Calu3 (cell line): ENCODE measurements around the gene ORAI3. TPM values are rescaled to one million over a fixed set of nuclear protein-coding genes. Genes with fewer than 3 reads are reported as not detected.

Experiments
- BruUV-seq: library from RNA; stranded (reverse); fragments of 400-500 nt; replicated peaks from 2 replicates; lab custom pipeline; 2021; lab: Mats Ljungman, UMichigan
- CTCF ChIA-PET: fragments of 300-600 bp; sonication (Branson Sonifier 250); formaldehyde crosslinking; loops from one replicate; lab custom pipeline; 2022; ENCODE audit warnings: antibody characterized with exemption; lab: Charles Lee
- DNase-seq: peaks from one replicate; pipeline ENCODE4 v3.0.0; 2022
- H3K27ac Mint-ChIP-seq: one replicate; pipeline ENCODE4 v1.8.0; 2022; ENCODE audit warnings: mixed read lengths; ENCODE audit not compliant: unreplicated experiment
- H3K27me3 Mint-ChIP-seq: one replicate; pipeline ENCODE4 v1.8.0; 2022; ENCODE audit warnings: mixed read lengths; ENCODE audit not compliant: unreplicated experiment
- H3K36me3 Mint-ChIP-seq: one replicate; pipeline ENCODE4 v1.8.0; 2022; ENCODE audit warnings: mild to moderate bottlenecking, moderate library complexity, mixed read lengths; ENCODE audit not compliant: insufficient read depth, unreplicated experiment
- H3K4me1 Mint-ChIP-seq: one replicate; pipeline ENCODE4 v1.8.0; 2022; ENCODE audit warnings: mild to moderate bottlenecking, low read depth, mixed read lengths; ENCODE audit not compliant: unreplicated experiment
- H3K4me3 Mint-ChIP-seq: one replicate; pipeline ENCODE4 v1.8.0; 2022; ENCODE audit warnings: mild to moderate bottlenecking, low read depth, moderate library complexity, mixed read lengths; ENCODE audit not compliant: unreplicated experiment
- H3K9me3 Mint-ChIP-seq: one replicate; pipeline ENCODE4 v1.8.0; 2022; ENCODE audit warnings: low read depth, mixed read lengths; ENCODE audit not compliant: unreplicated experiment
- intact Hi-C: fragments of 100-400 bp; cut with micrococcal nuclease; formaldehyde crosslinking; loops from one replicate; pipeline ENCODE4 v1.10.0; 2022; ENCODE audit not compliant: unreplicated experiment
- total RNA-seq: library from RNA; stranded (reverse); gene quantifications from 2 replicates; pipeline ENCODE4 v1.2.3, GENCODE V29; 2022
- TF ChIP-seq, protein P1 (sequence below): fragments of 200-600 bp; IDR thresholded peaks from one replicate; pipeline ENCODE4 v1.8.0; 2022; ENCODE audit warnings: antibody characterized with exemption; ENCODE audit not compliant: unreplicated experiment

ORAI3 gene
- total RNA-seq, 1 experiment from 2014 or later: 14.7 TPM

- Mint-ChIP-seq H3K4me1 (peaks cover 28% of the 10 kb centered on the region), H3K36me3 (peaks cover 60% of the 10 kb centered on the region), H3K9me3 (no peaks in the 10 kb centered on the region), H3K4me3 (peak within 1 kb of the TSS; percentile 87), H3K27me3 (no peaks in the 10 kb centered on the region), H3K27ac (peak within 1 kb of the TSS; percentile 97)
- CTCF ChIA-PET: interaction anchor here (0.8 kb wide), 1 partner anchor 15 kb away, joined by 5 read pairs; no protein-coding TSS in a partner anchor
- DNase-seq: peak; percentile 98
- no TSS peak for BruUV-seq
- TF ChIP-seq, protein P1, sequence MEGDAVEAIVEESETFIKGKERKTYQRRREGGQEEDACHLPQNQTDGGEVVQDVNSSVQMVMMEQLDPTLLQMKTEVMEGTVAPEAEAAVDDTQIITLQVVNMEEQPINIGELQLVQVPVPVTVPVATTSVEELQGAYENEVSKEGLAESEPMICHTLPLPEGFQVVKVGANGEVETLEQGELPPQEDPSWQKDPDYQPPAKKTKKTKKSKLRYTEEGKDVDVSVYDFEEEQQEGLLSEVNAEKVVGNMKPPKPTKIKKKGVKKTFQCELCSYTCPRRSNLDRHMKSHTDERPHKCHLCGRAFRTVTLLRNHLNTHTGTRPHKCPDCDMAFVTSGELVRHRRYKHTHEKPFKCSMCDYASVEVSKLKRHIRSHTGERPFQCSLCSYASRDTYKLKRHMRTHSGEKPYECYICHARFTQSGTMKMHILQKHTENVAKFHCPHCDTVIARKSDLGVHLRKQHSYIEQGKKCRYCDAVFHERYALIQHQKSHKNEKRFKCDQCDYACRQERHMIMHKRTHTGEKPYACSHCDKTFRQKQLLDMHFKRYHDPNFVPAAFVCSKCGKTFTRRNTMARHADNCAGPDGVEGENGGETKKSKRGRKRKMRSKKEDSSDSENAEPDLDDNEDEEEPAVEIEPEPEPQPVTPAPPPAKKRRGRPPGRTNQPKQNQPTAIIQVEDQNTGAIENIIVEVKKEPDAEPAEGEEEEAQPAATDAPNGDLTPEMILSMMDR: no peak
- intact Hi-C loops: loop anchor here (10.0 kb wide), 1 partner anchor 907 kb away; no protein-coding TSS in a partner anchor
These were observed 8.7 kb downstream of the ORAI3 start, which contains the start of gene SETD1A for GRCh38 chr16:30957456-30958174. Gene SETD1A, plus strand, starts transcription at chr16:30957754. Its CDS starts 978 bp downstream, at chr16:30958732.

GRCh38 chr16:30958175-30959079 lies 9.6 kb downstream of the ORAI3 start:
- CTCF ChIA-PET: interaction anchor here (1.0 kb wide), 1 partner anchor 10 kb away, joined by 3 read pairs; no protein-coding TSS in a partner anchor
- no peaks in the 10 kb centered on the region for H3K27me3 Mint-ChIP-seq
- H3K4me1 Mint-ChIP-seq: peaks cover 26% of the 10 kb centered on the region
- H3K9me3 Mint-ChIP-seq: no peaks in the 10 kb centered on the region
- peak overlapping the region; percentile 87 for H3K4me3 Mint-ChIP-seq
- peaks cover 58% of the 10 kb centered on the region for H3K36me3 Mint-ChIP-seq
- intact Hi-C loops: loop anchor here (10.0 kb wide), 1 partner anchor 906 kb away; no protein-coding TSS in a partner anchor
- peak; percentile 76 for DNase-seq
- peak overlapping the region; percentile 85 for H3K27ac Mint-ChIP-seq
- TF ChIP-seq, protein P1: no peak
- BruUV-seq: no TSS peak

- no TSS peak for BruUV-seq
- no peak for DNase-seq
- H3K27me3 Mint-ChIP-seq: no peaks in the 10 kb centered on the region
- no peak overlapping the region for H3K4me3 Mint-ChIP-seq
- H3K36me3 Mint-ChIP-seq: peaks cover 72% of the 10 kb centered on the region
- CTCF ChIA-PET: interaction anchor here (0.7 kb wide), 1 partner anchor 448 kb away, joined by 4 read pairs; no protein-coding TSS in a partner anchor
- no peaks in the 10 kb centered on the region for H3K9me3 Mint-ChIP-seq
- no peak overlapping the region for H3K27ac Mint-ChIP-seq
- TF ChIP-seq, protein P1: no peak
- intact Hi-C loops: no loop called here
- peaks cover 23% of the 10 kb centered on the region for H3K4me1 Mint-ChIP-seq
These were observed 12.5 kb downstream of the ORAI3 start for GRCh38 chr16:30961384-30961783.

GRCh38 chr16:30963925-30964511 lies 15.2 kb downstream of the ORAI3 start:
- Mint-ChIP-seq H3K27me3 (no peaks in the 10 kb centered on the region), H3K9me3 (no peaks in the 10 kb centered on the region), H3K4me1 (peaks cover 14% of the 10 kb centered on the region), H3K4me3 (no peak overlapping the region), H3K36me3 (peaks cover 71% of the 10 kb centered on the region), H3K27ac (no peak overlapping the region)
- no peak for DNase-seq
- TF ChIP-seq, protein P1: no peak
- BruUV-seq: no TSS peak
- intact Hi-C loops: no loop called here
- CTCF ChIA-PET: no interaction called here
